Measurements from ENCODE around the gene METTL3.

The METTL3 gene

GRCh38 chr14:21501568-21501967, 9.6 kb downstream of the METTL3 start:
- Histone ChIP-seq H3K4me1 (ENCODE audit: control insufficient read depth, insufficient read depth, low read length) (peaks cover 3% of the 10 kb centered on the region), H3K36me3 (ENCODE audit: control insufficient read depth, insufficient read depth, low read length) (peaks cover 43% of the 10 kb centered on the region), H3K27me3 (ENCODE audit: control insufficient read depth, insufficient read depth, low read length) (no peaks in the 10 kb centered on the region), H3K9ac (ENCODE audit: low read depth, low read length) (no peak overlapping the region), H3K9me3 (ENCODE audit: control insufficient read depth, insufficient read depth, low read length) (no peaks in the 10 kb centered on the region), H3K4me3 (ENCODE audit: low read depth, low read length) (no peak overlapping the region)

GRCh38 chr14:21498540-21499526, 12.3 kb downstream of the METTL3 start:
- Histone ChIP-seq H3K36me3 (ENCODE audit: control insufficient read depth, insufficient read depth, low read length) (peaks cover 58% of the 10 kb centered on the region), H3K4me1 (ENCODE audit: control insufficient read depth, insufficient read depth, low read length) (peaks cover 5% of the 10 kb centered on the region), H3K9ac (ENCODE audit: low read depth, low read length) (no peak overlapping the region), H3K27me3 (ENCODE audit: control insufficient read depth, insufficient read depth, low read length) (no peaks in the 10 kb centered on the region), H3K9me3 (ENCODE audit: control insufficient read depth, insufficient read depth, low read length) (no peaks in the 10 kb centered on the region), H3K4me3 (ENCODE audit: low read depth, low read length) (no peak overlapping the region)

GRCh38 chr14:21496453-21496852, 14.7 kb downstream of the METTL3 start:
- no peaks in the 10 kb centered on the region for H3K9me3 ChIP-seq (ENCODE audit: control insufficient read depth, insufficient read depth, low read length)
- no peak overlapping the region for H3K4me3 ChIP-seq (ENCODE audit: low read depth, low read length)
- H3K27me3 ChIP-seq (ENCODE audit: control insufficient read depth, insufficient read depth, low read length), result no peaks in the 10 kb centered on the region
- peaks cover 5% of the 10 kb centered on the region for H3K4me1 ChIP-seq (ENCODE audit: control insufficient read depth, insufficient read depth, low read length)
- H3K9ac ChIP-seq (ENCODE audit: low read depth, low read length), result no peak overlapping the region
- peaks cover 56% of the 10 kb centered on the region for H3K36me3 ChIP-seq (ENCODE audit: control insufficient read depth, insufficient read depth, low read length)

- Histone ChIP-seq H3K9me3 (ENCODE audit: control insufficient read depth, insufficient read depth, low read length) (no peaks in the 10 kb centered on the region), H3K27me3 (ENCODE audit: control insufficient read depth, insufficient read depth, low read length) (no peaks in the 10 kb centered on the region), H3K4me1 (ENCODE audit: control insufficient read depth, insufficient read depth, low read length) (peaks cover 5% of the 10 kb centered on the region), H3K36me3 (ENCODE audit: control insufficient read depth, insufficient read depth, low read length) (peaks cover 51% of the 10 kb centered on the region), H3K9ac (ENCODE audit: low read depth, low read length) (no peak overlapping the region), H3K4me3 (ENCODE audit: low read depth, low read length) (no peak overlapping the region)
Measured at GRCh38 chr14:21494902-21495762, 16.0 kb downstream of the METTL3 start.

DNA sequence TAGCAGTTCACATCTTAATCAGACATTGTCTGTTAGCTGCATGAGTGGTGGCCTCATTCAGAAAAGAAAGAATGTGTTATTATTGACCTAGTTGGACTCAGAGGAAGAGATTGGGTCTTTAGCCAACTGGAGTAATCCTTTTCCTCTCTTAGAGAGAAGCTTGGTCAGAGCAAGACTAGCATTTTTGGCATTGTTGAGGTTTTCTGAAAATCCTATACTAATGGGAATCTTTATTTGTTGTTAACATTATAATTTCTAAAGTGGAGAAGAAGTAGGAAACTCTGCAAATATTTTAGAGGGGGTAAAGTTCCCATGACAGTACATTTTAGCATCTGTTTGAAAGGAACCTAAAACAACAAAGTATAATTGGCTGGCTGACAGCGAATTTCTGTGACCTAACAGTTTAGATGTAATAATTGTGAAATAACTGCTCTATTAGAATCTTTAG, 24.5 kb downstream of the METTL3 start:
- Histone ChIP-seq H3K9me3 (ENCODE audit: control insufficient read depth, insufficient read depth, low read length) (no peaks in the 10 kb centered on the region), H3K4me3 (ENCODE audit: low read depth, low read length) (no peak overlapping the region), H3K9ac (ENCODE audit: low read depth, low read length) (no peak overlapping the region), H3K36me3 (ENCODE audit: control insufficient read depth, insufficient read depth, low read length) (peaks cover 3% of the 10 kb centered on the region), H3K4me1 (ENCODE audit: control insufficient read depth, insufficient read depth, low read length) (no peaks in the 10 kb centered on the region), H3K27me3 (ENCODE audit: control insufficient read depth, insufficient read depth, low read length) (no peaks in the 10 kb centered on the region)

DNA sequence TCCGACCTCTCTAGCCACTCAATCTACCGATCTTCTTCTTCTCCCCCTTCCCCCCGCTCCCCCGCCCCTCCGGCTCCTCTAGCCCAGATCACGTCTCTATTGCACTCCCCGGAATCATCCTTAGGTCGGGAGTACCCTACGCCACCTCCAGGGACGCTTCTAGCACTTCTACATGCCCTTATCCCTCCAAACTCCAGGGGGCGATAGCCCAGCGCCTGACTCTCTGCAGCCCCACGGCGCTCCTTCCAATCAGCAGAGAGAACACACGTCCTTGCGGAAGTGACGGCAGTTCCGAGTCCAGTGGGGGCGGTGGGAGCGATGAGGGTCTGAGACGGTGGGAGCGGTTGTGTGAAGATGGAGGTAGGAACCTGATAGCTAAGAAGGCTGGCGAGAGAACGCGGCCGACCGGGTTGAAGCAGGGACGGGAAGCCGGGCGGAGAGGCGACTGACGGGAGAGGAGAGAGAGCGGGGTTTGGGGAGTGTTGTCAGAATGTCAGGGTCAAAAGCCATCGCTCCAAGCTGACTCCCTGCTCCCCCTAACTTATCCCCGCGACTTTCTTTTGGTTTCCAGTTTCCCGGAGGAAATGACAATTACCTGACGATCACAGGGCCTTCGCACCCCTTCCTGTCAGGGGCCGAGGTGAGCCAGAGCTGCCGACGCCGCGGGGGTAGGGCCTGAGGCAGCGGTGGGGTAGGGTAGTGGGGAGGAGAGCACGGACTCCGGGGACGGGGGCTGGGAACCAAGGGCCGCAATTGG, 34.0 kb downstream of the METTL3 start, which contains the start of the genes RAB2B and TOX4:
Gene RAB2B (minus strand): TSS at position 35 of the 757 bp plus-strand sequence. CDS start 87 bp downstream, outside the sequence.
Gene TOX4 (plus strand): TSS at position 271 of the 757 bp plus-strand sequence. CDS start 84 bp downstream, at position 355.
- Histone ChIP-seq H3K9ac (ENCODE audit: low read depth, low read length) (peak within 1 kb of the TSS; percentile 92), H3K36me3 (ENCODE audit: control insufficient read depth, insufficient read depth, low read length) (peaks cover 4% of the 10 kb centered on the region), H3K4me3 (ENCODE audit: low read depth, low read length) (peak within 1 kb of the TSS; percentile 98), H3K27me3 (ENCODE audit: control insufficient read depth, insufficient read depth, low read length) (no peaks in the 10 kb centered on the region), H3K4me1 (ENCODE audit: control insufficient read depth, insufficient read depth, low read length) (peaks cover 3% of the 10 kb centered on the region), H3K9me3 (ENCODE audit: control insufficient read depth, insufficient read depth, low read length) (no peaks in the 10 kb centered on the region)

DNA sequence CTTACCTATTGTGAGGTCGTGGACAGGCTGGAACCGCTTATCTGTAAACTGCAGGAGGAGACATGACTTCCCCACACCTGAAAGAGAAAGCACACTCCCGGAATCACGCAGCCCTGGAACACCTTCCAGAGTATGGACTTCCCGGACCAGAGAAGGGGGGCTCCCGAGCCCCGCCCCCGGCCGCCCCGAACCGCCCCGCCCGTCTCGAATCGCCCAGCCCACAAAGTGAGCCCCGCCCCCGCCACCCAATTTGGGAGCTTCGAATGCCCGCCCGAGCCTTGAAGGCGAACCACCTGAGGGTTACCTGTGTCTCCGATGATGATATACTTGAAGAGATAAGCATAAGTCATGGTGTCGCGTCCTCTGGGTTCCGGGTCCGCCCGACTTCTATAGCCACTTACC, 34.6 kb downstream of the METTL3 start:
- Histone ChIP-seq H3K27me3 (ENCODE audit: control insufficient read depth, insufficient read depth, low read length) (no peaks in the 10 kb centered on the region), H3K9me3 (ENCODE audit: control insufficient read depth, insufficient read depth, low read length) (no peaks in the 10 kb centered on the region), H3K36me3 (ENCODE audit: control insufficient read depth, insufficient read depth, low read length) (peaks cover 4% of the 10 kb centered on the region), H3K4me1 (ENCODE audit: control insufficient read depth, insufficient read depth, low read length) (peaks cover 3% of the 10 kb centered on the region), H3K4me3 (ENCODE audit: low read depth, low read length) (peak overlapping the region; percentile 98), H3K9ac (ENCODE audit: low read depth, low read length) (peak overlapping the region; percentile 92)

DNA sequence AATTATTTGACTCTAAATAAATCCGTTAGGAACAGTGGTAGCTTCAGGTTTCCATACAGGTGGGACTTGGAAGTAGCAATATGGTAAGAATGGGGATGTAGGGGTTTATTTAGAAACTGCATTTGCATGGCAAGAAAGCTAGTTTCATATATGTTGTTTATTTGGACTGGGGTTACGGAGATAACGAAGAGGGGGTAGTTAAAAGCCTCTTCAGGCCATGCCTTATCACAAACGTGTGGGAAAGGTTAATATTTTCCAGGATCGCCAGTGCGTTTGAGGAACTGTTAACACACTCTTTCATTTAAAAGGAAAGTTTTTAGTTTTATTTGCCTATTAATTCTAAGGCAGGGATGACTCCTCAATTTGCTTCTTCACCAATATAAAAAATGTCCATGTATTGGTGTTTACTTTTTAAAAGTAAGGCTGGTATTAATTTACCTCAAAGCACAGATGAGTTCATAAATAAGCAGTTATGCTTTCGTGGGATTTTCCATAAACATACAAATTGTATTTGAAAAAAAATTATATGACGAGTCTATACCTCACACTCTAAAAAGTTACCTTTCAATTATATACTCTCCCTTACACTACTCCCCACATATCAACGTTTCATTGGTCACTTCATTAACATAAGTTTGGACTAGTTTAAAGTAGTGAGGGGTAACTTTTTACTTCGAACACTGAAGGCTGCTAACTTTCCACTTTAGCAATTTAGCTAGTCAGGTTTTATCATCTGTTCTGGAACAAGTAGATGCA, 35.2 kb downstream of the METTL3 start:
- peak overlapping the region; percentile 98 for H3K4me3 ChIP-seq (ENCODE audit: low read depth, low read length)
- peaks cover 4% of the 10 kb centered on the region for H3K36me3 ChIP-seq (ENCODE audit: control insufficient read depth, insufficient read depth, low read length)
- peaks cover 3% of the 10 kb centered on the region for H3K4me1 ChIP-seq (ENCODE audit: control insufficient read depth, insufficient read depth, low read length)
- no peaks in the 10 kb centered on the region for H3K27me3 ChIP-seq (ENCODE audit: control insufficient read depth, insufficient read depth, low read length)
- H3K9ac ChIP-seq (ENCODE audit: low read depth, low read length), result peak overlapping the region; percentile 92
- H3K9me3 ChIP-seq (ENCODE audit: control insufficient read depth, insufficient read depth, low read length), result no peaks in the 10 kb centered on the region

GRCh38 chr14:21467616-21468015, 43.5 kb downstream of the METTL3 start:
- Histone ChIP-seq H3K36me3 (ENCODE audit: control insufficient read depth, insufficient read depth, low read length) (peaks cover 2% of the 10 kb centered on the region), H3K4me3 (ENCODE audit: low read depth, low read length) (no peak overlapping the region), H3K4me1 (ENCODE audit: control insufficient read depth, insufficient read depth, low read length) (no peaks in the 10 kb centered on the region), H3K9me3 (ENCODE audit: control insufficient read depth, insufficient read depth, low read length) (no peaks in the 10 kb centered on the region), H3K27me3 (ENCODE audit: control insufficient read depth, insufficient read depth, low read length) (no peaks in the 10 kb centered on the region), H3K9ac (ENCODE audit: low read depth, low read length) (no peak overlapping the region)

GRCh38 chr14:21455912-21456667, 55.0 kb downstream of the METTL3 start, which contains the start of gene CHD8:
Gene CHD8, minus strand, starts transcription at chr14:21456123. Its CDS starts 24,480 bp downstream, at chr14:21431643.
- Histone ChIP-seq H3K4me3 (ENCODE audit: low read depth, low read length) (peak within 1 kb of the TSS; percentile 90), H3K9ac (ENCODE audit: low read depth, low read length) (peak within 1 kb of the TSS; percentile 98), H3K4me1 (ENCODE audit: control insufficient read depth, insufficient read depth, low read length) (peaks cover 3% of the 10 kb centered on the region), H3K9me3 (ENCODE audit: control insufficient read depth, insufficient read depth, low read length) (no peaks in the 10 kb centered on the region), H3K36me3 (ENCODE audit: control insufficient read depth, insufficient read depth, low read length) (no peaks in the 10 kb centered on the region), H3K27me3 (ENCODE audit: control insufficient read depth, insufficient read depth, low read length) (no peaks in the 10 kb centered on the region)

Measured in iPS-15b (cell line).